SJCRH30 (cell line): ENCODE results near the gene CDK7. TPM values are rescaled to one million over a fixed set of nuclear protein-coding genes. Genes with fewer than 3 reads are reported as not detected.

ENCODE experiments used
- total RNA-seq: library from RNA; depleted of rRNA; stranded (reverse); fragments of >200 nt; shearing (Covaris generic); gene quantifications from 2 replicates; pipeline ENCODE4 v1.2.3, GENCODE V29; 2014; rRNA removed

Gene CDK7
- total RNA-seq, 1 experiment from 2014 or later: 46.6 TPM

Other genes starting within 250 kb of the CDK7 start
- gene SLC30A5, start 140.9 kb upstream of the CDK7 start, total RNA-seq: 47.0 and 51.8 TPM in 2 replicates
- gene CCNB1, start 67.7 kb upstream of the CDK7 start, total RNA-seq: 301 and 311 TPM in 2 replicates
- gene CENPH, start 45.3 kb upstream of the CDK7 start, total RNA-seq: 86.3 and 103 TPM in 2 replicates
- gene CCDC125, start 97.9 kb downstream of the CDK7 start, total RNA-seq: 2.6 and 3.7 TPM in 2 replicates
- 57.5 and 64.0 TPM in 2 replicates for gene AK6, start 134.6 kb downstream of the CDK7 start, total RNA-seq
- 169 and 181 TPM in 2 replicates for gene TAF9, start 134.6 kb downstream of the CDK7 start, total RNA-seq
- 45.5 and 49.1 TPM in 2 replicates for gene RAD17, start 134.9 kb downstream of the CDK7 start, total RNA-seq
- 0.20 and 0.28 TPM in 2 replicates for gene MARVELD2, start 180.2 kb downstream of the CDK7 start, total RNA-seq